Neuronal stem cell (in vitro differentiated cells): ENCODE results near the gene CSHL1.
"Not testable (repeated sequence)": the region's sequence is repeated elsewhere in the genome, so short reads cannot be mapped to it uniquely, and the experiment has no call there.

Source experiments
- DNase-seq: peaks from one replicate; pipeline ENCODE4 v3.0.0-alpha.2; 2013; ENCODE audit warnings: low spot score
- H2AFZ ChIP-seq: one replicate; pipeline ENCODE4 v1.6.1; 2013; ENCODE audit warnings: mild to moderate bottlenecking, low read length, inconsistent platforms
- H2AK5ac ChIP-seq: 2 replicates; pipeline ENCODE4 v1.6.1; 2013; ENCODE audit warnings: low read depth, mild to moderate bottlenecking, inconsistent platforms, low read length, moderate library complexity, mixed read lengths
- H2BK120ac ChIP-seq: 2 replicates; pipeline ENCODE4 v1.6.1; 2013; ENCODE audit warnings: low read depth, mild to moderate bottlenecking, inconsistent platforms, low read length, moderate library complexity, mixed read lengths
- H2BK12ac ChIP-seq: one replicate; pipeline ENCODE4 v1.6.1; 2013; ENCODE audit warnings: low read length, inconsistent platforms
- H2BK15ac ChIP-seq: 2 replicates; pipeline ENCODE4 v1.6.1; 2013; ENCODE audit warnings: mild to moderate bottlenecking, low read length, inconsistent platforms, mixed read lengths
- H2BK5ac ChIP-seq: one replicate; pipeline ENCODE4 v1.6.1; 2013; ENCODE audit warnings: inconsistent platforms, mild to moderate bottlenecking, low read length, moderate library complexity
- H3K14ac ChIP-seq: one replicate; pipeline ENCODE4 v1.6.1; 2013; ENCODE audit warnings: low read length, inconsistent platforms
- H3K18ac ChIP-seq: 2 replicates; pipeline ENCODE4 v1.6.1; 2013; ENCODE audit warnings: low read length, inconsistent platforms
- H3K23ac ChIP-seq: 2 replicates; pipeline ENCODE4 v1.6.1; 2013; ENCODE audit warnings: low read depth, mild to moderate bottlenecking, mixed read lengths, low read length, inconsistent platforms; ENCODE audit not compliant: poor library complexity
- H3K27ac ChIP-seq: replicated peaks from 3 replicates; pipeline ENCODE4 v1.5.1; 2013; ENCODE audit warnings: low read length, inconsistent platforms
- H3K27me3 ChIP-seq, 3 experiments: 2 replicates each; pipeline ENCODE4 v1.6.1; 2013; ENCODE audit warnings: low read length in 3 of 3, mild to moderate bottlenecking in 2 of 3, inconsistent platforms in 1 of 3, low read depth in 1 of 3, mixed read lengths in 1 of 3, moderate library complexity in 1 of 3; ENCODE audit not compliant: control insufficient read depth in 3 of 3, insufficient read depth in 3 of 3
- H3K36me3 ChIP-seq, 2 donors: replicated peaks in 1 of 2; 2 replicates each; pipeline ENCODE4 v1.6.1; 2013; ENCODE audit warnings: low read length in 2 of 2; ENCODE audit not compliant: control insufficient read depth in 2 of 2, insufficient read depth in 2 of 2
- H3K4ac ChIP-seq: 2 replicates; pipeline ENCODE4 v1.6.1; 2013; ENCODE audit warnings: inconsistent platforms, mild to moderate bottlenecking, low read length, moderate library complexity
- H3K4me1 ChIP-seq, 2 donors: 1 replicate in 1 of 2; 2 replicates in 1 of 2; pipeline ENCODE4 v1.6.1; 2013; ENCODE audit warnings: low read length in 2 of 2, low read depth in 1 of 2; ENCODE audit not compliant: control insufficient read depth in 2 of 2, insufficient read depth in 1 of 2
- H3K4me2 ChIP-seq: one replicate; pipeline ENCODE4 v1.6.1; 2013; ENCODE audit warnings: mild to moderate bottlenecking, low read length, inconsistent platforms; ENCODE audit not compliant: insufficient read depth, poor library complexity, severe bottlenecking
- H3K4me3 ChIP-seq, 2 donors: 2 replicates each; pipeline ENCODE4 v1.5.1; 2013; ENCODE audit warnings: low read length in 2 of 2, mild to moderate bottlenecking in 2 of 2, inconsistent platforms in 1 of 2, moderate library complexity in 1 of 2
- H3K79me1 ChIP-seq: one replicate; pipeline ENCODE4 v1.6.1; 2013; ENCODE audit warnings: low read depth, mild to moderate bottlenecking, inconsistent platforms, low read length, moderate library complexity
- H3K9ac ChIP-seq: one replicate; pipeline ENCODE4 v1.6.1; 2013; ENCODE audit warnings: mild to moderate bottlenecking, low read depth, low read length, inconsistent platforms; ENCODE audit not compliant: poor library complexity
- H3K9me3 ChIP-seq, 2 donors: replicated peaks in 1 of 2; 2 replicates each; pipeline versions ENCODE3 to v1.6.1; 2013; ENCODE audit warnings: low read length in 2 of 2, mild to moderate bottlenecking in 2 of 2, inconsistent platforms in 1 of 2, low read depth in 1 of 2, mixed read lengths in 1 of 2, moderate library complexity in 1 of 2; ENCODE audit not compliant: control insufficient read depth in 2 of 2, insufficient read depth in 1 of 2
- H4K8ac ChIP-seq: one replicate; pipeline ENCODE4 v1.6.1; 2013; ENCODE audit warnings: low read depth, mild to moderate bottlenecking, inconsistent platforms, low read length, moderate library complexity
- H4K91ac ChIP-seq: one replicate; pipeline ENCODE4 v1.6.1; 2013; ENCODE audit warnings: low read length, low read depth, mild to moderate bottlenecking, inconsistent platforms; ENCODE audit not compliant: poor library complexity
- WGBS, 2 donors: extraction: QIAGEN DNeasy Blood & Tissue Kit; methylation state at CpG; one replicate each; pipeline ENCODE4 v1.1.7; 2013; ENCODE audit warnings: missing lambda C conversion rate in 2 of 2, mixed read lengths in 1 of 2; ENCODE audit not compliant: insufficient read length in 2 of 2, insufficient replicate concordance in 1 of 2; ENCODE audit errors: extremely low coverage in 2 of 2; 5-methylcytosine and 5-hydroxymethylcytosine counted together

CSHL1 gene

GRCh38 chr17:63919311-63919723 is 8.3 kb upstream of the CSHL1 start:
- Histone ChIP-seq H2AK5ac (no peak overlapping the region), H3K27ac (no peak overlapping the region), H4K8ac (no peak overlapping the region), H3K36me3 (no peaks in the 10 kb centered on the region), H4K91ac (no peak overlapping the region), H3K4me1 (peaks cover 0 to 3% of the 10 kb centered on the region in 2 donors), H2AFZ (no peak overlapping the region), H3K4me3 (no peak overlapping the region), H3K4me2 (no peak overlapping the region), H3K4ac (no peak overlapping the region), H3K14ac (no peak overlapping the region), H3K79me1 (no peaks in the 10 kb centered on the region), H2BK12ac (no peak overlapping the region), H2BK15ac (no peak overlapping the region), H3K23ac (no peak overlapping the region), H2BK5ac (no peak overlapping the region), H2BK120ac (no peak overlapping the region), H3K27me3 (no peaks in the 10 kb centered on the region), H3K9ac (no peak overlapping the region), H3K9me3 (no peaks in the 10 kb centered on the region), H3K18ac (no peak overlapping the region)
- no CpG with 5 or more reads among the region's 8 CpGs for WGBS, 2 donors
- peak; percentile 68 for DNase-seq

- not testable (repeated sequence) for H3K23ac ChIP-seq, H3K36me3 ChIP-seq, H2BK12ac ChIP-seq, H3K79me1 ChIP-seq, H2BK120ac ChIP-seq, H3K27me3 ChIP-seq, H4K91ac ChIP-seq, DNase-seq, H3K4me3 ChIP-seq, H3K4me2 ChIP-seq, H3K4ac ChIP-seq, H2AFZ ChIP-seq, H3K27ac ChIP-seq, H2BK15ac ChIP-seq, H3K9ac ChIP-seq, H3K4me1 ChIP-seq, H3K9me3 ChIP-seq, H2BK5ac ChIP-seq, H4K8ac ChIP-seq, H3K14ac ChIP-seq
- WGBS, 2 donors: no CpG with 5 or more reads among the region's 10 CpGs
- Histone ChIP-seq H3K18ac (peak within 1 kb of the TSS; percentile 41), H2AK5ac (peak within 1 kb of the TSS; percentile 68)
These were observed 7.8 kb upstream of the CSHL1 start, which contains the start of gene GH1 for GRCh38 chr17:63918789-63919305. Gene GH1 (minus strand): TSS chr17:63918839. CDS start chr17:63918776, 63 bp downstream.

GRCh38 chr17:63918305-63918704 is 7.2 kb upstream of the CSHL1 start:
- Histone ChIP-seq H3K9me3 (no peaks in the 10 kb centered on the region), H2BK12ac (no peak overlapping the region), H3K79me1 (no peaks in the 10 kb centered on the region), H3K4me3 (no peak overlapping the region), H3K36me3 (no peaks in the 10 kb centered on the region), H3K4ac (no peak overlapping the region), H2BK120ac (no peak overlapping the region), H2AK5ac (no peak overlapping the region), H2BK15ac (no peak overlapping the region), H4K91ac (no peak overlapping the region), H3K27ac (no peak overlapping the region), H2AFZ (no peak overlapping the region), H3K14ac (no peak overlapping the region), H3K18ac (no peak overlapping the region), H2BK5ac (no peak overlapping the region), H3K23ac (no peak overlapping the region), H3K4me2 (no peak overlapping the region), H3K4me1 (peaks cover 0 to 3% of the 10 kb centered on the region in 2 donors), H4K8ac (no peak overlapping the region), H3K27me3 (no peaks in the 10 kb centered on the region), H3K9ac (no peak overlapping the region)
- DNase-seq: no peak
- no CpG with 5 or more reads among the region's 10 CpGs for WGBS, 2 donors

GRCh38 chr17:63917646-63918045 is 6.6 kb upstream of the CSHL1 start:
- Histone ChIP-seq H3K18ac (peak overlapping the region; percentile 41), H2BK12ac (no peak overlapping the region), H3K36me3 (no peaks in the 10 kb centered on the region), H3K4me2 (no peak overlapping the region), H2BK5ac (no peak overlapping the region), H3K23ac (no peak overlapping the region), H3K4me3 (no peak overlapping the region), H2AFZ (no peak overlapping the region), H2BK15ac (no peak overlapping the region), H3K4ac (no peak overlapping the region), H3K4me1 (peaks cover 0 to 3% of the 10 kb centered on the region in 2 donors), H3K79me1 (no peaks in the 10 kb centered on the region), H3K9ac (no peak overlapping the region), H3K27me3 (no peaks in the 10 kb centered on the region), H4K8ac (no peak overlapping the region), H3K9me3 (no peaks in the 10 kb centered on the region), H2AK5ac (peak overlapping the region; percentile 68), H3K27ac (no peak overlapping the region), H2BK120ac (no peak overlapping the region), H3K14ac (no peak overlapping the region), H4K91ac (no peak overlapping the region)
- DNase-seq: no peak
- WGBS, 2 donors: no CpG with 5 or more reads among the region's 13 CpGs
